HG02840 (cell line): Measurements from ENCODE around the gene TLR10.
A peak's percentile ranks its signal among the peaks of the same experiment; 100 is the strongest.
"Not testable (repeated sequence)": the region's sequence is repeated elsewhere in the genome, so short reads cannot be mapped to it uniquely, and the experiment has no call there.

Experiments used
- ATAC-seq: cut with Tn5 transposase; IDR thresholded peaks from one replicate; pipeline ENCODE4 v1.9.1; 2021; ENCODE audit warnings: mild to moderate bottlenecking, moderate library complexity, moderate number of reproducible peaks; ENCODE audit not compliant: unreplicated experiment, low FRiP score

Gene TLR10

GRCh38 chr4:38782452-38783108 lies at the start of gene TLR10:
Gene TLR10 (minus strand): TSS chr4:38782990. CDS start chr4:38775590, 7,400 bp downstream.
- peak; percentile 76 for ATAC-seq

DNA sequence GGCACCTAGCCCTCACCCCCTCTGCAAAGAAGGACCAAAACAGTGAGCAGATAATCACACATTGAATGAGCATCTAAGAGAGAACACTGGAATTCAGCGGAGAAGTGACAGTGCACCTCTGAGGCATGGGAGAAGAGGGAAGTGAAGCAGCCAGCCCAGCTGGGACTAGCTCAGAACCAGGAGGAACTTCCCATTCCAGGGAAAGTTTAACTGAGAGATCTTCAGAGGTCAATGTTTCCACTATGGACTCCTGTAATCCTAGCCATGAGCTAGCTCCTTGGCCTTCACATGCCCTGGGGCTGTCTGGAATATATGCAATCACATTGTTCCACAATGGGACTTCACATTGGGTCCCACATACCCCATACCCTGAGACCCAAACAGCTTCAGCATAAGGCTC lies 49.4 kb upstream of the TLR10 start:
- ATAC-seq = no peak

- no peak for ATAC-seq
Observed at GRCh38 chr4:38831653-38832052, 48.9 kb upstream of the TLR10 start.

GRCh38 chr4:38829237-38829636 lies 46.4 kb upstream of the TLR10 start:
- ATAC-seq = no peak

GRCh38 chr4:38823766-38824165 lies 41.0 kb upstream of the TLR10 start:
- no peak for ATAC-seq

DNA sequence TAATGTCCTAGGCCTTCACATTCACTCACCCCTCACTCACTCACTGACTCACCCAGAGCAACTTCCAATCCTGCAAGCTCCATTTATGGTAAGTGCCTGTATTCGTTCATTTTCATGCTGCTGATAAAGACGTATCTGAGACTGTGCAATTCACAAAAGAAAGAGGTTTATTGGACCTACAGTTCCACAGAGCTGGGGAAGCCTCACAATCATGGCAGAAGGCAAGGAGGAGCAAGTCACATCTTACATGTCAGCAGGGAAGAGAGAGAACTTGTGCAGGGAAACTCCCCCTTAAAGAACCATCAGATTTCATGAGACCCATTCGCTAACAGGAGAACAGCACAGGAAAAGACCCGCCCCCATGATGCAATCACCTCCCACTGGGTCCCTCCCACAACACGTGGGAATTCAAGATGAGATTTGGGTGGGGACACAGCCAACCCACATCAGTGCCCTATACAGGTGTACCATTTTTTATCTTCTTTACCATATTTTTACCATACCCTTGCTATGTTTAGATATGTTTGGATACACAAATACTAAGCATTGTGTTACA lies 40.0 kb upstream of the TLR10 start:
- no peak for ATAC-seq

- no peak for ATAC-seq
Observed at GRCh38 chr4:38821739-38822138, 38.9 kb upstream of the TLR10 start.

GRCh38 chr4:38820329-38821061 lies 37.7 kb upstream of the TLR10 start:
- no peak for ATAC-seq

GRCh38 chr4:38819569-38819968 lies 36.8 kb upstream of the TLR10 start:
- no peak for ATAC-seq

GRCh38 chr4:38818441-38818976 lies 35.7 kb upstream of the TLR10 start:
- no peak for ATAC-seq

DNA sequence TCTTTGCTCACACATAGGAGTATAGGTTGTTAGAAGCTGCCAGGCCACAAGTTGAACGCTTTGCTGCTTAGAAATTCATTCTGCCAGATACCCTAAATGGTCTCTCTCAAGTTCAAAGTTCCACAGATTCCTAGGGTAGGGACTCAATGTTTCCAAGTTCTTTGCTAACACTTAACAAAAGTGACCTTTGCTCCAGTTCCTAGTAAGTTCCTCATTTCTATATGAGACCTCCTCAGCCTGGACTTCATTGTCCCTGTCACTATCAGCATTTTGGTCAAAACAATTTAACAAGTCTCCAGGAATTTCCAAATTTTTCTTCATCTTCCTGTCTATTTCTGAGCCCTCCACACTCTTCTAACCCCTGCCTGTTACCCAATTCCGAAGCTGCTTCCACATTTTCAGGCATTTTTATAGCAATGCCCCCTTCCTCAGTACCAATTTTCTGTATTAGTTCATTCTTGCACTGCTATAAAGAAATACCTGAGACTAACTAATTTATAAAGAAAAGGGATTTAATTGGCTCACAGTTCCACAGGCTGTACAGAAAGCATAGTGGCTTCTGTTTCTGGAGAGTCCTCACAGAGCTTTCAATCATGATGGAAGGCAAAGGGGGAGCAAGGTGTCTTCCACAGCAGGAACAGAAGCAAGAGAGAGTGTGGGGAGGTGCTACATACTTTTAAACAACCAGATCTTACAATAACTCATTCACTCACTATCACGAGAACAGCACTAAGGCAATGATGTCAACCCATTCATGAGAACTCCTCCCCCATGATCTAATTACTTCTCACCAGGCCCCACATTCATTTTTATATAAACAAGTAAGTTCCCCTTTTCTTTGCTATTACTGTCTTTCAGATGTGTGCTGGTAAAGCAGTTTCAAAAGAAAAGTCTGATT lies 33.3 kb upstream of the TLR10 start:
- no peak for ATAC-seq

- ATAC-seq = no peak
Observed at GRCh38 chr4:38814386-38814785, 31.6 kb upstream of the TLR10 start.

DNA sequence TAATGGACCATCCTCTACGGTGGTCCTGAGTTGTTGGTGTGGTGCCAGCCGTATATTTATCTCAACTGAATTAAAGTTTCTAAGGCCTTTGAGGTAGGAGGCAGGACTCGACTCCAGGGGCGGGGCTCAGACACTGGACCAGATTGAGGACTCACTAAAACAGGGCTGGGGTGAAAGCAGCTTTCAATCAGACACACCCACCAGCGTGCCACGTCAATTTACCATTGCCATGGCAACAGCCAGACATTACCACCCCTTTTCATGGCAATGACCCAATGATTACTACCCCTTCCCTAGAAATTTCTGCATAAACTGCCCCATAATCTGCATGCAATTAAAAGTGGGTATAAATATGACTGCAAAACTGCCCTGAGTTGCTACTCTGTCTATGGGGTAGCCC lies 28.5 kb upstream of the TLR10 start:
- no peak for ATAC-seq

- not testable (repeated sequence) for ATAC-seq
Observed at GRCh38 chr4:38807462-38807861, 24.7 kb upstream of the TLR10 start.

DNA sequence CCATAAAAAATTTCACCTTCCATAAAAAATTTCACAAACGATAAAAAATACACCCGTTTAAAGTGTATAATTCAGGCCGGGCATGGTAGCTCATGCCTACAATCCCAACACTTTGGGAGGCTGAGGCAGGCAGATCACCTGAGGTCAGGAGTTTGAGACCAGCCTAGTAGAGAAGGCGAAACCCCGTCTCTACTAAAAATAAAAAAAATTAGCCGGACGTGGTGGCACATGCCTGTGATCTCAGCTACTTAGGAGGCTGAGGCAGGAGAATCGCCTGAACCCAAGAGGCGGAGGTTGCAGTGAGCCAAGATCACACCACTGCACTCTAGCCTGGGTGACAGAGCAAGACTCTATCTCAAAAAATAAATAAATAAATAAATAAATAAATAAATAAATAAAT lies 23.5 kb upstream of the TLR10 start:
- ATAC-seq = not testable (repeated sequence)

DNA sequence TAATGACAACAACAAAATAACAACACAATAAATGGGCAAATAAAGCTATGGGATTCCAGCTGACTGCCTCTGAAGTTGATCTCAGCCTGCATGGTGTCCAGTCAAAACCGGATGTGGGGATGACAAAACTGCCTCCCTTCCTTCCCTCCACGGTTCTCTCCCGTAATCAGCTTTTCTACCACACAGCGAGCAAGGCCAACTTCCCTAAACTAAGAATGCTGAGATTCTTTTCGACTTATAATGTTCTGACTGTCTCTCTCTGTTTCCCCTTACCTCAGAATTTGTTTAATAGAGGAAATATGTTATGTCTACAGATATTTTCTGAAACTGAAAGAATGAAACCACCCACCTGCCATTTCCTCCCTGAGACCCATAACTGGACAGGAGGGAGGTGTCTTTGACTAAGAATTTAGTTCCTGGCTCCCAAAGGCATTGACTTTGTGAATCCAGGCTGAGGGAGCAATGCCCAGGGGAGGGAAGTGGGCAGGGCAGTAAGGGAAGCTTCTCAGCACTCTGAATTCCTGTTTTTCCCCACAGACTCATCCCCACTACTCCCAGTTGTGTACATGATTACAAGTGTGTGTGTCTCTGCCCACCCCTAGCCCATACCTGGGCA lies 22.8 kb upstream of the TLR10 start:
- ATAC-seq = peak; percentile 87

- peak; percentile 24 for ATAC-seq
Observed at GRCh38 chr4:38804654-38805295, 22.0 kb upstream of the TLR10 start, which contains the start of gene TLR1. Gene TLR1 (minus strand): TSS chr4:38804791. CDS start chr4:38798831, 5,960 bp downstream.

DNA sequence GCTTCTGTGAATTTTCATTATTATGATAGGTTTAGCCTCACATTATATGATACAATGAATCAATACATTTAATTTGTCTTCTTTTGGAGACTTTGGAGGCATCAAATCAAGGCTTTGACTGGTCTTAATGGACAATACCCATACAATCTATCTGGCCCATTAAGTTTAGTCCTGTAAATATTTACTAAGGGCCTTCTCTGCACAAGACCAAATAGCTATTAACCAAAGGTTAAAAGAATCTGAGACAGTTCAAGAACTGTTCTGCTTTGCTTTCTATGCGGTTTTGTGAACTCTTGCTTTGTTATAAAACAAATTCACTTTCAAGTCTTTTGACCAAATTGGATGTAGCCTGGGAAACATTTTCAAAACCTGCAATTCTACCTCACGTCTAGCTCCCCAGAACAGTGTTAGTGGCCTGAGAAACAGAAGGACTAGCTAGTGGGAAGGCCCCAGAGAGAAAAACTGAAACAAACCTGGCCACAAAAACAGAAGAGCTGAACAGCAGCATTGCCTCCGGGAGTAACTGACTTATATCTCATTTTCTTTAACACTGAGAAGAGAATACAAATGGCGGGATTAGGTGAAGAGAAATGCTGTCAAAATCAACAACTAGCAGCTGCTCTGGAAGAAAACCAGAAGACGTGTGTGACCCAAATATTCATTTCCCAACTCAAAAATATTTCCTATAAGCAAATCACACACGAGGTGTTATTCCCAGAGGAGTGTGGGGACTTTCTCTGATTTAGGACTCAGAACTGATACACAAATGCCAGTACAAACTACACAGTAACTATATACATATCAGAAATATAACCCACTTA lies 21.3 kb upstream of the TLR10 start:
- peak; percentile 51 for ATAC-seq
